Measurements from ENCODE around the gene GINS2. TPM values are rescaled to one million over a fixed set of nuclear protein-coding genes. Genes with fewer than 3 reads are reported as not detected.

The GINS2 gene
- total and polyA plus RNA-seq, 4 donors = 1.6 to 3.1 (median 2.4) TPM

- peak overlapping the region in 1 of 2 donors; percentile 38 for H3K27ac ChIP-seq (ENCODE audit: low read depth in 1 of 2, low read length in 1 of 2)
- WGBS, 2 donors = 85 to 89% methylated on average over 26 of the region's 26 CpGs
- H3K9ac ChIP-seq (ENCODE audit: insufficient read depth in 1 of 2, low read length in 2 of 2) = no peak overlapping the region
- no peak overlapping the region for H3K4me3 ChIP-seq
- ATAC-seq (ENCODE audit: insufficient read depth, low FRiP score) = no peak
- H3K27me3 ChIP-seq (ENCODE audit: control insufficient read depth in 3 of 3, insufficient read depth in 3 of 3, low read length in 2 of 3) = no peaks in the 10 kb centered on the region
- H3K9me3 ChIP-seq (ENCODE audit: control insufficient read depth in 4 of 4, insufficient read depth in 3 of 4, low read length in 3 of 4) = no peaks in the 10 kb centered on the region
- H3K36me3 ChIP-seq (ENCODE audit: control insufficient read depth in 4 of 4, insufficient read depth in 4 of 4, low read length in 4 of 4) = peaks cover 0 to 32% (median 1%) of the 10 kb centered on the region in 4 donors
- TF ChIP-seq, protein P1, sequence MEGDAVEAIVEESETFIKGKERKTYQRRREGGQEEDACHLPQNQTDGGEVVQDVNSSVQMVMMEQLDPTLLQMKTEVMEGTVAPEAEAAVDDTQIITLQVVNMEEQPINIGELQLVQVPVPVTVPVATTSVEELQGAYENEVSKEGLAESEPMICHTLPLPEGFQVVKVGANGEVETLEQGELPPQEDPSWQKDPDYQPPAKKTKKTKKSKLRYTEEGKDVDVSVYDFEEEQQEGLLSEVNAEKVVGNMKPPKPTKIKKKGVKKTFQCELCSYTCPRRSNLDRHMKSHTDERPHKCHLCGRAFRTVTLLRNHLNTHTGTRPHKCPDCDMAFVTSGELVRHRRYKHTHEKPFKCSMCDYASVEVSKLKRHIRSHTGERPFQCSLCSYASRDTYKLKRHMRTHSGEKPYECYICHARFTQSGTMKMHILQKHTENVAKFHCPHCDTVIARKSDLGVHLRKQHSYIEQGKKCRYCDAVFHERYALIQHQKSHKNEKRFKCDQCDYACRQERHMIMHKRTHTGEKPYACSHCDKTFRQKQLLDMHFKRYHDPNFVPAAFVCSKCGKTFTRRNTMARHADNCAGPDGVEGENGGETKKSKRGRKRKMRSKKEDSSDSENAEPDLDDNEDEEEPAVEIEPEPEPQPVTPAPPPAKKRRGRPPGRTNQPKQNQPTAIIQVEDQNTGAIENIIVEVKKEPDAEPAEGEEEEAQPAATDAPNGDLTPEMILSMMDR (IDR thresholded peaks at IDR 0.05; ENCODE audit: control extremely low read depth, extremely low read depth) = no peak
- no peak for DNase-seq
- H3K4me1 ChIP-seq (ENCODE audit: control insufficient read depth in 5 of 5, insufficient read depth in 5 of 5, low read length in 5 of 5) = peaks cover 0 to 26% (median 0%) of the 10 kb centered on the region in 5 donors
Observed at GRCh38 chr16:85638695-85639409, 49.9 kb downstream of the GINS2 start.

DNA sequence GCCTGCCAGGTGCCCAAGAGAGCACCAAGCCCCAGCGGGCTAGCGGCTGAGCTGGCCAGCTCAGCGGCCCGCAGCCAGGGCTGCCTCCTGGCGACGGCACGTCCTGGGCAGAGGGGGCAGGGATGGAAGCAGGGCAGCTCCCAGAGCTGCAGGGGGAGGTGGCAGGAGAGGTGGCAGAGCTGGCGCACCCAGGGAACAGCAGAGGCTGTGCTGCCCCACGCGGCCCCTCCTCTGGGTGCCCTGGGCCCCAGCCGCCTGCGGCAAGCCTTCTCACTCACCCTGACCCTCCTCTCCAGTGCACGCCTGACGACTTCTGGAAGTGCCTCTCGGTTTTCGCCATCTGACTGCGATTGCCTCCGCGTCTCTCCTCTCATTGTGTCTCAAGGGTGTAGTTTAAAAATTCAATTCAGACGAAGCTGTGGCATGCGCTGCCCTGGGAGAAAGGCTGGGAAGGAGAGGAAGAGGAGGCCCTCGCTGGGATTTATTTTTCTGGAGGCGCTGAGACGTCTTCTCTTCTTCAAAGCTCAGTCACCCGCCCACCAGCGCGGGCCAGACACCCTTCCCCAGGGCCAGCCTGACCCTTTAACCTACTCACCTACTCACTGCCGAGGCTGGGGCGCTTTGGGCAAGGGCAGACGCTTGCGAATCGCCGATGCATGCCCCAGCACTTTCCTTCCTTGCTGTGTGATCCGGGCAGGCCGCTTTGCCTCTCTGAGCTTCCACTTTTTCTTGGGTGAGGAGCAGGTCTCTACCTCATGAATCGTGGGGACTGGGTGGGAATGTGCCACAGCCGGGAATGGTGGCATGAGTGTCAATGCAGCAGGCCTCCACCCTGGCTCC lies 50.7 kb downstream of the GINS2 start:
- Histone ChIP-seq H3K9me3 (ENCODE audit: control insufficient read depth in 4 of 4, insufficient read depth in 3 of 4, low read length in 3 of 4) (no peaks in the 10 kb centered on the region), H3K27ac (ENCODE audit: low read depth in 1 of 2, low read length in 1 of 2) (peak overlapping the region in 1 of 2 donors; percentile 17), H3K9ac (ENCODE audit: insufficient read depth in 1 of 2, low read length in 2 of 2) (no peak overlapping the region), H3K36me3 (ENCODE audit: control insufficient read depth in 4 of 4, insufficient read depth in 4 of 4, low read length in 4 of 4) (peaks cover 0 to 35% (median 1%) of the 10 kb centered on the region in 4 donors), H3K4me3 (no peak overlapping the region), H3K4me1 (ENCODE audit: control insufficient read depth in 5 of 5, insufficient read depth in 5 of 5, low read length in 5 of 5) (peaks cover 0 to 21% (median 0%) of the 10 kb centered on the region in 5 donors), H3K27me3 (ENCODE audit: control insufficient read depth in 3 of 3, insufficient read depth in 3 of 3, low read length in 2 of 3) (no peaks in the 10 kb centered on the region)
- no peak for ATAC-seq (ENCODE audit: insufficient read depth, low FRiP score)
- peak; percentile 39 to 58 (median 48) for DNase-seq
- 78 to 87% methylated on average over 35 to 37 of the region's 37 CpGs for WGBS, 2 donors
- TF ChIP-seq, protein P1 (IDR thresholded peaks at IDR 0.05; ENCODE audit: control extremely low read depth, extremely low read depth) = no peak

GRCh38 chr16:85637061-85637807 lies 51.5 kb downstream of the GINS2 start:
- ATAC-seq (ENCODE audit: insufficient read depth, low FRiP score) = no peak
- Histone ChIP-seq H3K27me3 (ENCODE audit: control insufficient read depth in 3 of 3, insufficient read depth in 3 of 3, low read length in 2 of 3) (no peaks in the 10 kb centered on the region), H3K27ac (ENCODE audit: low read depth in 1 of 2, low read length in 1 of 2) (no peak overlapping the region), H3K9ac (ENCODE audit: insufficient read depth in 1 of 2, low read length in 2 of 2) (no peak overlapping the region), H3K9me3 (ENCODE audit: control insufficient read depth in 4 of 4, insufficient read depth in 3 of 4, low read length in 3 of 4) (no peaks in the 10 kb centered on the region), H3K36me3 (ENCODE audit: control insufficient read depth in 4 of 4, insufficient read depth in 4 of 4, low read length in 4 of 4) (peaks cover 0 to 35% (median 1%) of the 10 kb centered on the region in 4 donors), H3K4me3 (no peak overlapping the region), H3K4me1 (ENCODE audit: control insufficient read depth in 5 of 5, insufficient read depth in 5 of 5, low read length in 5 of 5) (peaks cover 0 to 21% (median 0%) of the 10 kb centered on the region in 5 donors)
- 86 to 92% methylated on average over 36 of the region's 36 CpGs for WGBS, 2 donors
- TF ChIP-seq, protein P1 (IDR thresholded peaks at IDR 0.05; ENCODE audit: control extremely low read depth, extremely low read depth) = no peak
- DNase-seq = no peak
